Colonic mucosa (tissue), 4 donors: ENCODE data around the gene SEMA6A. TPM values are rescaled to one million over a fixed set of nuclear protein-coding genes. Genes with fewer than 3 reads are reported as not detected.

Experiments used
- DNase-seq: peaks from one replicate; pipeline ENCODE4 v3.0.0-alpha.2; 2020
- H3K27ac ChIP-seq: fragments of 200-600 bp; one replicate; pipeline ENCODE4 v1.8.0; 2021
- H3K27me3 ChIP-seq: fragments of 200-600 bp; one replicate; pipeline ENCODE4 v1.8.0; 2021
- H3K36me3 ChIP-seq: fragments of 200-600 bp; one replicate; pipeline ENCODE4 v1.8.0; 2021
- H3K4me1 ChIP-seq: fragments of 200-600 bp; one replicate; pipeline ENCODE4 v1.8.0; 2021; ENCODE audit warnings: mild to moderate bottlenecking
- H3K4me3 ChIP-seq: fragments of 200-600 bp; one replicate; pipeline ENCODE4 v1.8.0; 2021
- H3K9ac ChIP-seq, 2 donors: one replicate each; pipeline ENCODE4 v1.7.0; 2013; ENCODE audit warnings: control low read depth in 2 of 2, low read depth in 2 of 2, low read length in 2 of 2
- H3K9me3 ChIP-seq: fragments of 200-600 bp; one replicate; pipeline ENCODE4 v1.8.0; 2021
- CTCF ChIP-seq: fragments of 200-600 bp; IDR thresholded peaks from one replicate; pipeline ENCODE4 v1.8.0; 2022; ENCODE audit warnings: antibody characterized with exemption, mild to moderate bottlenecking
- intact Hi-C: fragments of 100-400 bp; cut with DNase I; formaldehyde crosslinking; loops from one replicate; pipeline ENCODE4 v1.14.1; 2022
- total RNA-seq, 2 donors: library from RNA; stranded (reverse); fragmentation: NEBNext Ultra II Directional in 1 of 2; extraction: Animal tissue kit (Norgen Biotek cat#: 25700) in 1 of 2; gene quantifications; one replicate each; pipeline ENCODE4 v1.2.1, GENCODE V29; 2021
- donor health status: healthy.
- donor health status: DM: no; HTN: no; CAD: no.
- donor health status: DM: no; HTN: no; CAD: no.

SEMA6A gene
- total RNA-seq, 2 donors from 2014 or later = 66.7 to 89.9 TPM

GRCh38 chr5:116484645-116485044 lies 90.0 kb downstream of the SEMA6A start:
- no peak for TF ChIP-seq CTCF
- H3K9ac ChIP-seq = no peak overlapping the region
- no peaks in the 10 kb centered on the region for H3K4me1 ChIP-seq
- H3K27ac ChIP-seq = no peak overlapping the region
- no peaks in the 10 kb centered on the region for H3K36me3 ChIP-seq
- no peaks in the 10 kb centered on the region for H3K9me3 ChIP-seq
- no peaks in the 10 kb centered on the region for H3K27me3 ChIP-seq
- H3K4me3 ChIP-seq = no peak overlapping the region
- DNase-seq = no peak
- intact Hi-C loops = loop anchor here (10.0 kb wide), 1 partner anchor 80 kb away; no protein-coding TSS in a partner anchor

- Histone ChIP-seq H3K4me1 (no peaks in the 10 kb centered on the region), H3K27me3 (no peaks in the 10 kb centered on the region), H3K27ac (no peak overlapping the region), H3K9me3 (no peaks in the 10 kb centered on the region), H3K36me3 (no peaks in the 10 kb centered on the region), H3K4me3 (no peak overlapping the region), H3K9ac (no peak overlapping the region)
- intact Hi-C loops = loop anchor here (10.0 kb wide), 1 partner anchor 82 kb away; no protein-coding TSS in a partner anchor
- TF ChIP-seq CTCF = no peak
- no peak for DNase-seq
These were observed 92.2 kb downstream of the SEMA6A start for GRCh38 chr5:116482394-116482793.

GRCh38 chr5:116480894-116481510 lies 93.6 kb downstream of the SEMA6A start:
- Histone ChIP-seq H3K27me3 (no peaks in the 10 kb centered on the region), H3K9me3 (no peaks in the 10 kb centered on the region), H3K4me1 (no peaks in the 10 kb centered on the region), H3K36me3 (peaks cover 3% of the 10 kb centered on the region), H3K9ac (no peak overlapping the region), H3K4me3 (no peak overlapping the region), H3K27ac (no peak overlapping the region)
- no peak for DNase-seq
- intact Hi-C loops = loop anchor here (10.0 kb wide), 1 partner anchor 84 kb away; no protein-coding TSS in a partner anchor
- TF ChIP-seq CTCF = no peak

GRCh38 chr5:116479776-116480675 lies 94.6 kb downstream of the SEMA6A start:
- TF ChIP-seq CTCF = no peak
- H3K27me3 ChIP-seq = no peaks in the 10 kb centered on the region

GRCh38 chr5:116478491-116478890 lies 96.1 kb downstream of the SEMA6A start:
- DNase-seq = no peak
- no peaks in the 10 kb centered on the region for H3K4me1 ChIP-seq
- no peak for TF ChIP-seq CTCF
- H3K36me3 ChIP-seq = peaks cover 3% of the 10 kb centered on the region
- H3K27ac ChIP-seq = no peak overlapping the region
- intact Hi-C loops = no loop called here
- no peaks in the 10 kb centered on the region for H3K9me3 ChIP-seq
- no peak overlapping the region for H3K4me3 ChIP-seq
- no peaks in the 10 kb centered on the region for H3K27me3 ChIP-seq
- H3K9ac ChIP-seq = no peak overlapping the region

More at GRCh38 chr5:116479776-116480675, 94.6 kb downstream of the SEMA6A start:
- no peak overlapping the region for H3K27ac ChIP-seq
- DNase-seq = no peak
- no peaks in the 10 kb centered on the region for H3K4me1 ChIP-seq
- H3K9ac ChIP-seq = no peak overlapping the region
- no peaks in the 10 kb centered on the region for H3K9me3 ChIP-seq
- intact Hi-C loops = loop anchor here (10.0 kb wide), 1 partner anchor 85 kb away; no protein-coding TSS in a partner anchor
- no peak overlapping the region for H3K4me3 ChIP-seq
- H3K36me3 ChIP-seq = peaks cover 3% of the 10 kb centered on the region
